ENCODE results near the gene ARL10.

DNA sequence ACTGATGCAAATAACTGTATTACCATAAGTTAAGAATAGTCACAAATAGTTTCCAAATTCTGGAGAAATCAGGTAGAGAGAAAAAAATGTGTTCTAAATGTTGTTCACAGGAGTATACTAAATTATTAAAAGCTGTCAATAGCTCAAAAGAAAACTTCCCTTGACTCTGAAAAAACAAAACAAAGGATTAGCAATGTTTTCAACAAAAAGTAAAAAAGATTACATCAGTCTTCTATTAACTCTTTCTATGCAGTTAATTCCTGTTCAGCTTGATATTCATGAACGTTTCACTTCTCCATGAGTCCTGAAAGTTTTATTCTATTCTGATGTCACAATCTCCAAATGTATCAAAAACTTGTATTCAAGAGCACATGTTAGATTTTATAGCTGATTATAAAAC, 60.5 kb downstream of the ARL10 start:
- TF ChIP-seq POLR2AphosphoS5 (IDR thresholded peaks at IDR 0.05) (no peak), POLR2A (IDR thresholded peaks at IDR 0.05) (no peak)

Data from breast epithelium (tissue), 3 donors.